HepG2 (cell line): Measurements from ENCODE around the gene ATP5F1C.

Experiments
- DNMT1 ChIP-seq: sonication (generic); formaldehyde crosslinking; IDR thresholded peaks from 2 replicates; pipeline ENCODE4 v1.5.1; 2020; ENCODE audit warnings: mild to moderate bottlenecking, missing genetic modification reagents
- GATAD1 ChIP-seq: IDR thresholded peaks from 2 replicates; pipeline ENCODE4 v1.6.1; 2016; ENCODE audit warnings: missing genetic modification reagents, missing compliant biosample characterization
- POLR2A ChIP-seq, 2 experiments: IDR thresholded peaks; 2 replicates each; pipeline ENCODE4 v1.6.1; 2011; ENCODE audit warnings: low read depth in 2 of 2, low read length in 2 of 2, mild to moderate bottlenecking in 1 of 2, moderate library complexity in 1 of 2; ENCODE audit not compliant: insufficient read depth in 1 of 2
- REL ChIP-seq: sonication (generic); formaldehyde crosslinking; conservative IDR thresholded peaks from 2 replicates; pipeline ENCODE4 v1.8.0; 2022; ENCODE audit warnings: mild to moderate bottlenecking, missing genetic modification reagents, moderate library complexity
- RFX5 ChIP-seq: IDR thresholded peaks from 2 replicates; pipeline ENCODE4 v1.6.1; 2011; ENCODE audit warnings: low read depth, low read length, improper control_type of control experiment
- TAF1 ChIP-seq: sonication (generic); formaldehyde crosslinking; IDR thresholded peaks from 2 replicates; pipeline ENCODE4 v1.4.0; 2020; ENCODE audit warnings: missing genetic modification reagents
- ZNF121 ChIP-seq: sonication (generic); formaldehyde crosslinking; IDR thresholded peaks from 2 replicates; pipeline ENCODE4 v1.5.0; 2020; ENCODE audit warnings: mild to moderate bottlenecking, missing genetic modification reagents
- ZNF138 ChIP-seq: sonication (generic); formaldehyde crosslinking; IDR thresholded peaks from 2 replicates; pipeline ENCODE4 v1.5.0; 2020; ENCODE audit warnings: mild to moderate bottlenecking, low read depth, missing genetic modification reagents
- ZNF30 ChIP-seq: sonication (generic); formaldehyde crosslinking; IDR thresholded peaks from 2 replicates; pipeline ENCODE4 v1.5.0; 2020; ENCODE audit warnings: mild to moderate bottlenecking, missing genetic modification reagents
- ZNF816 ChIP-seq: sonication (generic); formaldehyde crosslinking; IDR thresholded peaks from 2 replicates; pipeline ENCODE4 v1.8.0; 2022; ENCODE audit warnings: missing genetic modification reagents, mild to moderate bottlenecking, borderline replicate concordance
- ZSCAN31 ChIP-seq: sonication (generic); formaldehyde crosslinking; IDR thresholded peaks from 2 replicates; pipeline ENCODE4 v1.5.0; 2020; ENCODE audit warnings: low read depth, mild to moderate bottlenecking, missing genetic modification reagents
- TF ChIP-seq, protein P1 (sequence below): fragments of 450-650 bp; IDR thresholded peaks from 2 replicates; pipeline ENCODE4 v1.6.1; 2016
- TF ChIP-seq, protein P2 (sequence below): sonication (generic); formaldehyde crosslinking; IDR thresholded peaks from 2 replicates; pipeline ENCODE4 v1.5.0; 2020; ENCODE audit warnings: mild to moderate bottlenecking, missing genetic modification reagents, moderate library complexity

DNA sequence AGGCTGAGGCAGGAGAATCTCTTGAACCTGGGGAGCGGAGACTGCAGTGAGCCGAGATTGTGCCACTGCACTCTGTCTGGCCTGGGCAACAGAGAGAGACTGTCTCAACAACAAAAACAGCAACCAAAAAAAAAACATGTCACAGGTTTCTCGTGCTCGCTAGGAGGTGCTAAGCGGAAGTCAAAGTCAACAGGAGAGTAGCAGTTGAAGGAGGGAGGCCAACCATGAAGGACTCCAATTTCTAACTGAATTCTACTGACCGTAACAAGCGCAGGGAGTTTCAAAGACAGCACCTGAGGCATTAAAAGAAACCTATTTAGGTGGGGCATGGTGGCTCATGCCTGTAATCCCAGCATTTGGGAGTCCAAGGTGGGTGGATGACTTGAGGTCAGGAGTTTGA, 19.6 kb upstream of the ATP5F1C start:
- no peak for TF ChIP-seq GATAD1 (CRISPR knock-in tag)
- no peak for TF ChIP-seq RFX5
- TF ChIP-seq, protein P1, sequence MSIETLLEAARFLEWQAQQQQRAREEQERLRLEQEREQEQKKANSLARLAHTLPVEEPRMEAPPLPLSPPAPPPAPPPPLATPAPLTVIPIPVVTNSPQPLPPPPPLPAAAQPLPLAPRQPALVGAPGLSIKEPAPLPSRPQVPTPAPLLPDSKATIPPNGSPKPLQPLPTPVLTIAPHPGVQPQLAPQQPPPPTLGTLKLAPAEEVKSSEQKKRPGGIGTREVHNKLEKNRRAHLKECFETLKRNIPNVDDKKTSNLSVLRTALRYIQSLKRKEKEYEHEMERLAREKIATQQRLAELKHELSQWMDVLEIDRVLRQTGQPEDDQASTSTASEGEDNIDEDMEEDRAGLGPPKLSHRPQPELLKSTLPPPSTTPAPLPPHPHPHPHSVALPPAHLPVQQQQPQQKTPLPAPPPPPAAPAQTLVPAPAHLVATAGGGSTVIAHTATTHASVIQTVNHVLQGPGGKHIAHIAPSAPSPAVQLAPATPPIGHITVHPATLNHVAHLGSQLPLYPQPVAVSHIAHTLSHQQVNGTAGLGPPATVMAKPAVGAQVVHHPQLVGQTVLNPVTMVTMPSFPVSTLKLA: no peak
- TF ChIP-seq TAF1 (CRISPR knock-in tag): no peak
- TF ChIP-seq POLR2A (IDR thresholded peaks at IDR 0.05; ENCODE audit: insufficient read depth in 1 of 2, low read depth in 2 of 2, low read length in 2 of 2): no peak
- TF ChIP-seq, protein P2, sequence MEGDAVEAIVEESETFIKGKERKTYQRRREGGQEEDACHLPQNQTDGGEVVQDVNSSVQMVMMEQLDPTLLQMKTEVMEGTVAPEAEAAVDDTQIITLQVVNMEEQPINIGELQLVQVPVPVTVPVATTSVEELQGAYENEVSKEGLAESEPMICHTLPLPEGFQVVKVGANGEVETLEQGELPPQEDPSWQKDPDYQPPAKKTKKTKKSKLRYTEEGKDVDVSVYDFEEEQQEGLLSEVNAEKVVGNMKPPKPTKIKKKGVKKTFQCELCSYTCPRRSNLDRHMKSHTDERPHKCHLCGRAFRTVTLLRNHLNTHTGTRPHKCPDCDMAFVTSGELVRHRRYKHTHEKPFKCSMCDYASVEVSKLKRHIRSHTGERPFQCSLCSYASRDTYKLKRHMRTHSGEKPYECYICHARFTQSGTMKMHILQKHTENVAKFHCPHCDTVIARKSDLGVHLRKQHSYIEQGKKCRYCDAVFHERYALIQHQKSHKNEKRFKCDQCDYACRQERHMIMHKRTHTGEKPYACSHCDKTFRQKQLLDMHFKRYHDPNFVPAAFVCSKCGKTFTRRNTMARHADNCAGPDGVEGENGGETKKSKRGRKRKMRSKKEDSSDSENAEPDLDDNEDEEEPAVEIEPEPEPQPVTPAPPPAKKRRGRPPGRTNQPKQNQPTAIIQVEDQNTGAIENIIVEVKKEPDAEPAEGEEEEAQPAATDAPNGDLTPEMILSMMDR (CRISPR knock-in tag): no peak
- TF ChIP-seq DNMT1: no peak
- no peak for TF ChIP-seq REL (CRISPR knock-in tag)
- no peak for TF ChIP-seq ZNF138 (CRISPR knock-in tag)
- no peak for TF ChIP-seq ZNF816 (CRISPR knock-in tag)
- TF ChIP-seq ZNF121 (CRISPR knock-in tag): no peak
- no peak for TF ChIP-seq ZNF30 (CRISPR knock-in tag)
- TF ChIP-seq ZSCAN31 (CRISPR knock-in tag): no peak
